ENCODE data around the gene NEU2. TPM values are rescaled to one million over a fixed set of nuclear protein-coding genes. Genes with fewer than 3 reads are reported as not detected.

NEU2 gene
- total RNA-seq, 4 donors from 2014 or later, result not detected

- Histone ChIP-seq H3K27ac (no peak overlapping the region), H3K27me3 (peaks cover 0 to 21% (median 0%) of the 10 kb centered on the region in 4 donors), H3K4me3 (no peak overlapping the region), H3K36me3 (no peaks in the 10 kb centered on the region), H3K4me1 (peaks cover 11 to 42% (median 11%) of the 10 kb centered on the region in 3 donors), H3K9me3 (no peaks in the 10 kb centered on the region)
- TF ChIP-seq POLR2A (IDR thresholded peaks at IDR 0.05) (no peak), CTCF (IDR thresholded peaks at IDR 0.05) (no peak)
- WGBS, 2 donors, result 76 to 98% methylated on average over 2 of the region's 2 CpGs
- DNase-seq, result no peak
- intact Hi-C loops (cut with DNase I), result no loop called here
Measured at GRCh38 chr2:232986155-232986554, 46.3 kb upstream of the NEU2 start.

GRCh38 chr2:232993231-232993821, 39.1 kb upstream of the NEU2 start:
- H3K27ac ChIP-seq, result peak overlapping the region in 1 of 4 donors; percentile 1
- H3K27me3 ChIP-seq, result no peaks in the 10 kb centered on the region
- TF ChIP-seq POLR2A (IDR thresholded peaks at IDR 0.05) (no peak), CTCF (IDR thresholded peaks at IDR 0.05) (no peak)
- 30 to 32% methylated on average over 4 of the region's 4 CpGs for WGBS, 2 donors
- no peak overlapping the region for H3K4me3 ChIP-seq
- DNase-seq, result no peak
- no peaks in the 10 kb centered on the region for H3K9me3 ChIP-seq
- H3K36me3 ChIP-seq, result no peaks in the 10 kb centered on the region
- intact Hi-C loops (cut with DNase I), result no loop called here
- H3K4me1 ChIP-seq, result peaks cover 0 to 11% (median under 1%) of the 10 kb centered on the region in 3 donors

- intact Hi-C loops (cut with DNase I), result no loop called here
- Histone ChIP-seq H3K9me3 (no peaks in the 10 kb centered on the region), H3K4me1 (no peaks in the 10 kb centered on the region), H3K4me3 (no peak overlapping the region), H3K27me3 (no peaks in the 10 kb centered on the region), H3K27ac (no peak overlapping the region), H3K36me3 (no peaks in the 10 kb centered on the region)
- WGBS, 2 donors, result 85 to 88% methylated on average over 5 of the region's 5 CpGs
- TF ChIP-seq POLR2A (IDR thresholded peaks at IDR 0.05), result no peak
- TF ChIP-seq CTCF (IDR thresholded peaks at IDR 0.05), result no peak
- DNase-seq, result no peak
Measured at GRCh38 chr2:232994446-232994845, 38.0 kb upstream of the NEU2 start.

GRCh38 chr2:232997749-232998665, 34.5 kb upstream of the NEU2 start:
- Histone ChIP-seq H3K27me3 (no peaks in the 10 kb centered on the region), H3K4me3 (no peak overlapping the region), H3K4me1 (no peaks in the 10 kb centered on the region), H3K9me3 (no peaks in the 10 kb centered on the region), H3K27ac (no peak overlapping the region), H3K36me3 (no peaks in the 10 kb centered on the region)
- TF ChIP-seq CTCF (IDR thresholded peaks at IDR 0.05), result no peak
- TF ChIP-seq POLR2A (IDR thresholded peaks at IDR 0.05), result no peak
- intact Hi-C loops (cut with DNase I), result no loop called here
- no peak for DNase-seq
- WGBS, 2 donors, result 76 to 88% methylated on average over 7 to 13 of the region's 18 CpGs

GRCh38 chr2:232998666-232998985, 33.8 kb upstream of the NEU2 start:
- no peak overlapping the region for H3K27ac ChIP-seq
- H3K9me3 ChIP-seq, result no peaks in the 10 kb centered on the region
- WGBS, 2 donors, result 78 to 80% methylated on average over 1 to 5 of the region's 5 CpGs
- intact Hi-C loops (cut with DNase I), result no loop called here
- H3K27me3 ChIP-seq, result no peaks in the 10 kb centered on the region
- TF ChIP-seq CTCF (IDR thresholded peaks at IDR 0.05) (no peak), POLR2A (IDR thresholded peaks at IDR 0.05) (no peak)
- no peak for DNase-seq
- no peak overlapping the region for H3K4me3 ChIP-seq
- no peaks in the 10 kb centered on the region for H3K36me3 ChIP-seq
- no peaks in the 10 kb centered on the region for H3K4me1 ChIP-seq
